Activated T-cell treated with anti-CD3 and anti-CD28 coated beads, Interleukin-2, amount 50 U/mL, for 4 hours (primary cell): ENCODE measurements around the gene PON2. TPM values are rescaled to one million over a fixed set of nuclear protein-coding genes. Genes with fewer than 3 reads are reported as not detected.

ENCODE experiments used
- ATAC-seq, 2 donors: fragments of 200-7000 bp; cut with Tn5 transposase; one replicate each; pipeline ENCODE4 v1.10.0; 2021
- DNase-seq: peaks from one replicate; pipeline ENCODE4 v3.0.0-alpha.2; 2020
- H3K27me3 Mint-ChIP-seq: one replicate; pipeline ENCODE4 v1.8.0; 2021; ENCODE audit warnings: low read depth, mixed read lengths
- H3K36me3 Mint-ChIP-seq: one replicate; pipeline ENCODE4 v1.8.0; 2022; ENCODE audit warnings: mixed read lengths; ENCODE audit not compliant: insufficient read depth
- H3K4me1 Mint-ChIP-seq: one replicate; pipeline ENCODE4 v1.8.0; 2021; ENCODE audit warnings: low read depth, mixed read lengths
- H3K4me3 Mint-ChIP-seq: one replicate; pipeline ENCODE4 v1.8.0; 2021; ENCODE audit warnings: mild to moderate bottlenecking, moderate library complexity, mixed read lengths
- H3K9me3 Mint-ChIP-seq: one replicate; pipeline ENCODE4 v1.8.0; 2021; ENCODE audit warnings: mixed read lengths
- total RNA-seq, 3 donors: library from RNA; stranded (reverse); gene quantifications; one replicate each; pipeline ENCODE4 v1.2.1, GENCODE V29; 2021

The PON2 gene
- 1 to 10 TPM; 2.1 to 3.0 (median 2.3) TPM for total RNA-seq

DNA sequence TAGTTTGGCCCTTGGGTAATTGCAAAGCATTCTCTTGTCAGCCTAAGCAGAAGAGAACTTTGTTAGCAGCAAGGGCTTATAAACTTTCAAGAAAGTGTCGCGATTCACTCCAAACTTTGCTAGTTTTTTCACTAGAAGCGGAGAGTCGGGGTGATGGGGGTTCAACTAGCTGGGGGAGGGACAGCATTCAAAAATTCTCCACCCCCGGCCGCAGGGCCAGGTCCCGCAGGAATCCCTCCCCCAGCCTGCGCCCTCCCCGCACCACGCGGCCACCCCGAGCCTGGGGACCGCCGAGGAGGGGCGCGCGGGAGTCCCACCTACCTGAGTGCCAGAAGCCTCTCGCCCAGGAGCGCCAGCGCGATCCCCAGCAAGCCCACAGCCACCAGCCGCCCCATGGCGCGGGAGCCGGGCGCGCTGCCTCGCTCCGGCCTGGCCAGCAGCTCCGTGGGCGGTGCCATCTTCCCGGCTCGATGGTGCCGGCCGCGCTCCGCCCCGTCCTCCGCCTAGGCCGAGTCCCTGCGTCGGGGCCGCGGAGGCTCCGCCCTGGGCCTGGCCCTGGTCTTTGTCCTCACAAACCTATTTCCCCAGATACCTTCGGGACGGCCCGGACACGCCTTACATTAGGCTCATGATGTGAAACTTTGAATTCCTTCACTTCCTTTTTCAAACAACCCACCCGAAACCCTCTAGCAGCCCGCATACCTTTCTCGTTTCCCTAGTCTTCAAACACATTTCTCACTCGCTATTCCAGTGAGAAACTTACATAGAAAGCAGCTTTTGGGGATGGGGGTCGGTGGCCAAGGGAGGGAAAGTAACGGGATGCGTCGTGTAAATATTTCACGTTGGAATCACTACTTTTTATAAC is at the start of gene PON2:
PON2 (minus strand) TSS at position 472 of the 865 bp plus-strand sequence; CDS start at position 395, 77 bp downstream.
- DNase-seq (peak; percentile 10), ATAC-seq (peak; percentile 89 to 92)
- Mint-ChIP-seq H3K9me3 (no peaks in the 10 kb centered on the region), H3K4me1 (peaks cover 11% of the 10 kb centered on the region), H3K36me3 (no peaks in the 10 kb centered on the region), H3K27me3 (peaks cover 7% of the 10 kb centered on the region), H3K4me3 (peak within 1 kb of the TSS; percentile 81)

DNA sequence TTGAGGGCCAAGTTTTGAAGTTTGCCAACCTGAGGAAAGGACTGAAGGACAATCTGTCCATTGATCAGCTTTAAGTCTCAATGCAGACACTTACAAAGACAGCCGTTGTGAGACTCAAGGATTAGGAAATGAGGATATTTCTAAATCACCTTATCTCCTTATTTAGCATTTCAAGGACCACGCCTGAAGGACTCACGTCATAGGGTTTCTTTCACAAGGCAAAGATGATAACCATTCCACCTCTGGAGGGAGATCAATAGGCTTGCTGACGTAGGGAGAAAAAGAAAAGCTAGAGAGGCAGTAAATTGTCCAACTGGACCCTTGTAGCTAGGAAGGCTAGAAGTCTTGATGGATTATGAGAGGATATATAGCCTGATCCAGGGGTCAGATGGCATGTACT is 47.6 kb upstream of the PON2 start:
- ATAC-seq: no peak
- no peak for DNase-seq
- no peak overlapping the region for H3K4me3 Mint-ChIP-seq

DNA sequence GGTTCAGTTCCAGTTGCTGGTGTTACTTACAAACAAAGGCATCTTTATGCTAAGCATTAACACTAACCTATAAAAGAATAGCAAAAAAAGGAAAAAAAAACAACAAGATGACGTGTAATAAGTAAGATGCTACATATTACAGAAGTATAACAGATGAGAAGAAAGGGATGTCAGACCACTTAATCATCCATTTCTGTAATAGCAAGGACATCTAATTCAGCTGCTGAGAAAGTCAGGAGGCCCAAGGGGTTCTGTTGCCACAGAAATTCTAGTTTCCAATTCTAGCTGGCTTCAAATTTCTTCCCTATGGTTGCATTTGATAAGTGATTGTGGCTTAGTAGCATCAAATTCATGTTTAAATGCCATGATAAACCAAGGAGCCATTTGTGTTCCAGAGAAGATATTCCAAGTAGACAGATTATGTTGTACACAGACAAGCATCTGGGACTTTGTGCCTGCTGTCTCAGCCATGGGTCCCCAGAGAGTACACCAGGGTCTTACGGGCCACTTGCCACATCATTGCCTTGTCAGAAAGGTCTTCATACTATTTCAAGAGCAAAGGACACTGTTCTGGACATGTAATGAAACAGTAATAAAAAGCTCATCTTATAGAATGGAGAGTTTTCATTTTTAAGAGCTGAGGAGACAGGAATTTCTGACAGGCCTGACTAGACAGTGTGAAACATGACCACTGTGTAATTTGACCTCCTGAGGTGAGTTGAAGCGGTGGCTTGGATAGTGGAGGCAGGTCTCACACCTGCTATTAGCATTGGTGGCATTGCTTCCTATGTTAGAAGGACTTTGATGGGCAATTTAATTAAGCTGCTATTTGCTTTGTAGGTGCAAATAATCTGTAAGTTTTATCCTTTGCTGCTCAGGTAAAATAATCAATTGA is 46.7 kb upstream of the PON2 start:
- Mint-ChIP-seq H3K27me3 (peaks cover 4% of the 10 kb centered on the region), H3K4me3 (no peak overlapping the region), H3K36me3 (no peaks in the 10 kb centered on the region), H3K9me3 (no peaks in the 10 kb centered on the region), H3K4me1 (no peaks in the 10 kb centered on the region)
- no peak for ATAC-seq
- DNase-seq: no peak

More for the DNA sequence above, 47.6 kb upstream of the PON2 start:
- H3K9me3 Mint-ChIP-seq: no peaks in the 10 kb centered on the region
- H3K4me1 Mint-ChIP-seq: no peaks in the 10 kb centered on the region
- H3K36me3 Mint-ChIP-seq: no peaks in the 10 kb centered on the region
- H3K27me3 Mint-ChIP-seq: peaks cover 4% of the 10 kb centered on the region

DNA sequence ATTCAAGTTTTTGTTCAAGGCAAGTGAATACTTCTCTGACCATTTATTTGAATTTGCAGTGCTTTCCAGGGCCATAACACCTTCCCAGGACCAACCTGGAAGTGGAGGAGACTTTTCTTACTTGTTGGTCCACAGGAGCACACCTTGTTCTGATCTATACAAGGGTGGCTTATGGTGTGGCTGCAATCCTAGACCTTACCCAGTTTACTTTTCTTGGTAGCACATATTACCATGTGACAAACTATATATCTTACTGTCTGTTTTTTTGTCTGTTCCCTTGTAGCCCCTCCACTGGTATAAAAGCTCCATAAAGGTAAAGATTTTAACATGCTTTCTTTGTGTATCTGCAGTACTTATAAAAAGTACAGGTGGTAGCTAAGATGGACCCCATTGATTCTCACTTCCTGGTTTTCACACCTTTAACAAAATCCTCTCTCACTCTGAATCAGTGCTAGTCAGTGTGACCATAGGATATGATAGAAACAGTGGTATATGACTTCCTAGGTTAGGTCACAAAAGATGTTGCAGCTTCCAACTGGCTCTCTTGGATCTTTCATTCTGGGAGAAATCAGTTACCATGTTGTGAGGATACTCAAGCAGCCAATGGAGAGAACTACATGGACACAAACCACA is 45.3 kb upstream of the PON2 start:
- H3K9me3 Mint-ChIP-seq: no peaks in the 10 kb centered on the region
- DNase-seq: no peak
- no peak overlapping the region for H3K4me3 Mint-ChIP-seq
- no peaks in the 10 kb centered on the region for H3K4me1 Mint-ChIP-seq
- ATAC-seq: no peak
- H3K36me3 Mint-ChIP-seq: no peaks in the 10 kb centered on the region
- peaks cover 4% of the 10 kb centered on the region for H3K27me3 Mint-ChIP-seq

DNA sequence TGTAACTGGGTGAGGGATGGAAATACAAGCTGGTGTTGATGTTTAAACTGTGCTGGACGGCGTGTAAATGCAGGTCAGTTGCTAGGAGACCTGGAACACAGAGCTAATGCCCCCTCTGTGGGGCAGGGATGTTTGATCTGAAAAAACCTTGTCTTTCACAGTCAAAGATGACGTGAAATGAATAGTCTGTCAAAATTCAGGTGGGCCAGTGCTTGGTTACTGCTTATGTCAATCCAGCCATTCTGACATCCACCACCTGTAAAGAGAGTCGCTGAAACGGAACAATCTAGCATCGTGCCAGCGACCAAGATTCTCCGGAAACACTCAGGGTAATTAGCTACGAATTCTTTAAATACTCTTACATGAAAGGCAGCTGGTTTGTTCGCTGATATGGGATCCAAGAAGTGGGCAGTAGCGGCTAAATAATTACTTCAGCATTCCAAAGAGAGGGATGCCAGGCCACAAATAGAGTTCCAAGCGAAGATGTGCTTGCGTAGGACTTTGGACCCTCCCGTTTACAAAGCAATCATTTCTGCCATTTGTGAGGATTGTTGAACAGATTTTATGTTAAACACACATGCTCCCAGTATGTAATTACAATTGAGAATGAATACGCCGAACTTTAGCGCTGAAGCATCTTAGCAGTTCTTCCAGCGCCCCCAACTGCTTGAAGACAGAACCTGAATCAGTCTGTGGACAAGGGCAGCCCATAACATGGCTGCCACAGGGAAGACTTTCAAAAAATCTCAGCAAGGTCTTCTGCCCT is 43.6 kb upstream of the PON2 start:
- Mint-ChIP-seq H3K4me3 (no peak overlapping the region), H3K4me1 (no peaks in the 10 kb centered on the region), H3K27me3 (peaks cover 4% of the 10 kb centered on the region), H3K36me3 (no peaks in the 10 kb centered on the region), H3K9me3 (no peaks in the 10 kb centered on the region)
- DNase-seq (no peak), ATAC-seq (no peak)

DNA sequence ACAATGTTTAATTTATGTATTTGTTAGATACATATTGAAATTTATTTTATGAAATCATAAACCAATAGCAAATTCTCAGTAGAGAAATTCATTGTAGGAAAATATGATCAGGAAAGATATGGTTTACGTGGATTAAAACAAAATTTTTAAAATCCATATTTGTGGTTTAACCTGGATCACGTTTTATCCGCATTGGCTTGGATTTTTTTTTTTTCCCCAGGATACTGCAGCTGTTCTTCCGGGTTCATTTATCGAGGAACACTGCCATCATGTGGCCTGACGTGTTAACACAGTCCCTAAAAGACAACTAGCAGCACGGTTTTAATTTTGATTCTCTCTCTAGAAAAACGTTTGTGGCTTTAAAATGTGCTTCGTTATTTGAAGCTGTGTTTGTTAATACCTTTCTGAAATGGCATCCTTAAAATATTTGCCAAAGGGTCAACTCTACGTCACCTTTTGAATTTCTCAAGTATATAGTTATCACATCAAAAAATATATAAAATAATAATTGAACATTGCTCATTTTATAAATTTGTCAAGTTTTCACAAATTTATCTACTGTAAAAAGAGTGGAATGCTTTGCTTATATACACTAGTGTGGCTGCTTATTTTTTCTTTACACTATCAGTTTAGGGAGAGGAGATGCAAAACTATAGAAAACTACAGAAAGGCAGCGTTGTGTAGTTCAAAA is 42.2 kb upstream of the PON2 start:
- ATAC-seq (peak in 1 of 2 donors; percentile 50), DNase-seq (peak; percentile 15)
- Mint-ChIP-seq H3K36me3 (no peaks in the 10 kb centered on the region), H3K4me1 (no peaks in the 10 kb centered on the region), H3K4me3 (no peak overlapping the region), H3K27me3 (peaks cover 1% of the 10 kb centered on the region), H3K9me3 (no peaks in the 10 kb centered on the region)

DNA sequence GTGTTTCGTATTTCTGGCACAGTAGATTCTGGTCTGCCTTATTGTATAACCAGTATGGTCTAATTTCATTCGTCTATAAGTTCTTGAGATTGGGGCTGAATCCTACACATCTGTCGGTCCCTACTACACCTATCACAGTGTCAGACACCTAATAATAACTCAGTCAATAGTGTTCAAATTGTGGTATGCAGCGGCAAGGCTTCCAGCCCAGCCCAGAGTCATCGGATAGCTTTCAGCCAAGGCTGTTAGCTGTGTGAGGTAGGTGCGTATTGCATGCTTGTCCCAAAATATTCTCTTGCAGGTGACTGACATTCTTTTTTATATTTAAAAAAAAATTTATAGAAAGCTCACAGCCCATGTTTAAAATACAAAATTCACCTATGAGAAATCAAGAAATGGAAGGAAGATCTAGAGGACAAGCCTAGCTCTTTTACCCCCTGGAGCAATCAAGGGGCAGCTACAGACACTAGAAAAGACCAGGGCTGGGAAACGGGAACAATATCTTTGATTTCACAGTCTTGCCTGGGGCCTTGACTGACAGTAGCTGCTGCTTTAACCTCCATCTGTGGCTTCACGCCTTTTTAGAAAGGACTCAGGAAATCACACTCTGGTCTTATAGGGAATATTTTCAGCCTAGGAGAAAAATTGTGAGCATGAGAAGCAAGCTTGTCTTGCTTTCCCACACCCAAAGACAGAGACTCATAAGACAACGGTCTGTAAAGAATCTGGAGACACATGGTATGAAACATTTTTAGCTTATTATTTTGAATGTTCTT is 41.4 kb upstream of the PON2 start:
- DNase-seq (no peak), ATAC-seq (no peak)
- no peaks in the 10 kb centered on the region for H3K36me3 Mint-ChIP-seq
- H3K4me1 Mint-ChIP-seq: no peaks in the 10 kb centered on the region
- H3K27me3 Mint-ChIP-seq: peaks cover 1% of the 10 kb centered on the region
- no peak overlapping the region for H3K4me3 Mint-ChIP-seq
- H3K9me3 Mint-ChIP-seq: no peaks in the 10 kb centered on the region

DNA sequence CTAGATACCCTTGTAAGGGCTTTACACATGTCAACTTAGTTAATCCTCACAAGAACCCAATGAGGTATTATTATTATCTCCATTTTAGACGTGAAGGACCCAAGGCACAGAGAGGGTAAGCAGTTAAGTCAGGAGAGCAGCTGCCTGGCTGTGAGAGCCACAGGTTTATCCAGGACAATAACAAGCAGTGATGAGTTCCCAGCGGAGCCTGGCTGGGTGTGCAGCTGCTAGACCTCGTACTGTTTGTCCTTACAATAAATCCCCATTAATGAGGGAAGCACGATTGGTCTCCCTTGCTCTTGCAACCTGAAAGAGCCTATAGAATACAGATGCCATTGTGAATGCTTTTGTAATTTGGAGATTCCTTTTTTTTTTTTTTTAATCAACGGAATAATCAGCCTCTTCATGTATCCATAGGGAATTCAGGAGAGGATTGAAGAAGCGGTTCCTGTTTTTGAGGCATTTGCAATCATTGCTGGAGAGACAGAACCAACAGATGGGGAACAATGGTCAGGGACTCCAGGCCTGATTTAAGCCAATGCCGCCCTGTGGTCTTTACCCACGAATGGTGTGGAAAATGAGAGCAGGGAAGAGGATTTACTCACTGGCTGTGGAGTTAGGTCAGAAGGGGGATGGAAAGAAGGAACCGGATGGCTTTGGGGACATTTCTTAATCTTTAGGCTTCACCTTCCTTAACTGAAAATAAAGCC is 38.6 kb upstream of the PON2 start:
- no peaks in the 10 kb centered on the region for H3K9me3 Mint-ChIP-seq

DNA sequence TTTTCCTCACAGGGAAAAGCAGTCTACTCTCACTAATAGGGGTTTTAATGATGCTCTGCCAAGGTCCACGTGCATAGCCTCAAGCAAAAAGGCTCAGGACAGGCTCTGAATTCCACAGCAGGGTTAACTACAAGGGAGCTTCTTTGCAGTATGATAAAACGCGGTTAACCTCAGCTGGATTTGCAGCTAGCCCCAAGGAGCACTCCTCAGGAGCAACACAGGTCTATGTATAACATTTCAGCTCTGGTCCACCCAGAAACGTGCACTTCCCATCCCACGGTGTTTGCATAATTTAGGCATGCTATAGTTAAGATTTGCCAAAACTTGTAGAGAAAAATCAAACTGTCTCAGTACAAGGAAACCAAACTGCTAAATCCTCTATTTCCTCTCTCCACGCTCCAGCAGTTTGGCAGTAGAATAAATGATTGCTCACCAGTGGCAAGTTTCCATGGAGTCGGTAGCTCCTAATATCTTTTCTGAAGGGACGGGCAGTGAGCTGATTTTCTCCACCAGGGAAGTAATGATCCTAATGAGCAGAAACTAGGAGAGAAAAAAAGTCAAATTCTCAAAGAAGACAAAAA is 37.8 kb upstream of the PON2 start:
- Mint-ChIP-seq H3K36me3 (no peaks in the 10 kb centered on the region), H3K4me1 (peaks cover 12% of the 10 kb centered on the region), H3K4me3 (no peak overlapping the region), H3K27me3 (peaks cover under 1% of the 10 kb centered on the region), H3K9me3 (no peaks in the 10 kb centered on the region)
- DNase-seq (no peak), ATAC-seq (no peak)

More for the DNA sequence above, 38.6 kb upstream of the PON2 start:
- no peak for ATAC-seq
- DNase-seq: no peak
- Mint-ChIP-seq H3K36me3 (no peaks in the 10 kb centered on the region), H3K4me1 (peaks cover 12% of the 10 kb centered on the region), H3K27me3 (peaks cover 1% of the 10 kb centered on the region), H3K4me3 (no peak overlapping the region)

DNA sequence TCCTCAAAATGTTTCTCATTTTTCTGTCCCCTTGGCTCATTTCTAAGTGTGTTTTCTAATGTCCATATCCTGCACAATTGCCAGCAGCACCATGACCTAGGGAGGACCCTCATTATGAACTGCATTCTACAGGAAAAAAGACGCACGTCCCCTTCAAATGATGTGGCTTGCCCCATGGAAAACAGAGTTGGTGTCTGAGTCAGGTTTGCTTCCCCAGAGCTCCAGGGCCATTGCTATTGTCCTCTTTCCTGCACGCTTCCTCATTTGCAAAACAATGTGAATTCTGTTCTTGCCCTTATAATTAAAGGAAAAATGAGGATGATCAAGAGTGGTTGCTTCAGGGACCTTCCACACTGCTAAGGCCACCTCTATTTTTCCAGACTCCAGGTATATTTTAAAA is 36.2 kb upstream of the PON2 start:
- H3K27me3 Mint-ChIP-seq: peaks cover 2% of the 10 kb centered on the region
- H3K4me1 Mint-ChIP-seq: peaks cover 12% of the 10 kb centered on the region
- DNase-seq (no peak), ATAC-seq (no peak)
- H3K9me3 Mint-ChIP-seq: no peaks in the 10 kb centered on the region
- no peaks in the 10 kb centered on the region for H3K36me3 Mint-ChIP-seq
- no peak overlapping the region for H3K4me3 Mint-ChIP-seq

DNA sequence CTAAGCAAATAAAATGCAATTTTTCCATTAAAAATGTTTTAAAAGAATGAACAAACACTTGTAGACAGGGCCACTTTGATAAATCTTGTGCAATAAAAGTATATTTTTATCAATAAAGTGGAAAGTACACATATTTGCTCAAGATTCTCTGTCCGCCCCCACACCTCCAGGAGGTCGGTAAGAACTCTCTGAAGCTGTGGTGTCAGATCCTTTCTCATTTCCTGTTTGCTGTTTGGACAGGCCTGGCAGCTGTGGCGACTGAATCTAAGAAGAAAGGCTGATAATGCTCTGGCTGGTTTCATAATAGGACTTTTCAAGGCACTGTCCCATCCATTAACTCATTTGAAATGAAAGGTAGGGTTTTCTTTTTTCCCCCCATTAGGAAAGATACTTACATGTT is 35.6 kb upstream of the PON2 start:
- Mint-ChIP-seq H3K9me3 (no peaks in the 10 kb centered on the region), H3K4me3 (no peak overlapping the region), H3K4me1 (peaks cover 12% of the 10 kb centered on the region), H3K27me3 (peaks cover 5% of the 10 kb centered on the region), H3K36me3 (no peaks in the 10 kb centered on the region)
- no peak for ATAC-seq
- no peak for DNase-seq

DNA sequence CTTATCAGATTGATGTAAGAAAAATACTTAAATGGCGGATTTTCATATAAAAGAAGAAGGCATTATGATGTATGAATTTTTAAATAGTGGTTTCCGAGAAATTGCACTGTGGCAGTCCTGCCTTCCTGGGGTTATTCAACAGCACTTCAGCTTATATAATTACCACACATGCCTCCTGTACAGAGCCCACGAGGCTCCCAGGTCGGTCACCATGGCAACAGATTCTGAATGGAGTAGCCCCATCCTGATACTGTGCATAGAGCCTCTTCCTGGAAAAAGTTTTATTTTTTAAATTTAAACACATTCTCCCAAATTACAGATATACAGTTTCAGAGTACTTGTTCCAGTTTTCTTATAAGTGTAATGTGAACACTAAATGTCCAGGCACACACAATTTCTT is 35.0 kb upstream of the PON2 start:
- Mint-ChIP-seq H3K36me3 (no peaks in the 10 kb centered on the region), H3K27me3 (peaks cover 5% of the 10 kb centered on the region), H3K4me3 (no peak overlapping the region), H3K9me3 (no peaks in the 10 kb centered on the region), H3K4me1 (peaks cover 12% of the 10 kb centered on the region)
- no peak for DNase-seq
- no peak for ATAC-seq
